Spinal cord (tissue), 10 donors: ENCODE measurements around the gene ODAD4. TPM values are rescaled to one million over a fixed set of nuclear protein-coding genes. Genes with fewer than 3 reads are reported as not detected.
A peak's percentile ranks its signal among the peaks of the same experiment; 100 is the strongest.

Source experiments
- DNase-seq, 6 donors: peaks; one replicate each; pipeline versions ENCODE4 v3.0.0 to v3.0.0-alpha.2; 2013 to 2015; ENCODE audit warnings: low spot score in 6 of 6, low read depth in 4 of 6
- H3K27ac ChIP-seq: one replicate; pipeline ENCODE4 v1.5.1; 2013; ENCODE audit warnings: low read depth, low read length, control low read depth
- H3K27me3 ChIP-seq: one replicate; pipeline ENCODE4 v1.6.1; 2013; ENCODE audit warnings: low read length; ENCODE audit not compliant: control insufficient read depth, insufficient read depth
- H3K36me3 ChIP-seq: one replicate; pipeline ENCODE4 v1.6.1; 2013; ENCODE audit warnings: low read length; ENCODE audit not compliant: control insufficient read depth, insufficient read depth
- H3K4me1 ChIP-seq: one replicate; pipeline ENCODE4 v1.6.1; 2013; ENCODE audit warnings: low read length; ENCODE audit not compliant: control insufficient read depth, insufficient read depth
- H3K4me3 ChIP-seq: one replicate; pipeline ENCODE4 v1.5.1; 2013; ENCODE audit warnings: low read depth, low read length, control low read depth
- H3K9me3 ChIP-seq: one replicate; pipeline ENCODE4 v1.6.1; 2013; ENCODE audit warnings: low read length; ENCODE audit not compliant: control insufficient read depth, insufficient read depth
- WGBS: methylation state at CpG from one replicate; pipeline ENCODE4 v1.1.5; 2013; ENCODE audit warnings: missing lambda C conversion rate; ENCODE audit not compliant: insufficient coverage; 5-methylcytosine and 5-hydroxymethylcytosine counted together
- polyA plus RNA-seq, 2 donors: library from polyadenylated mRNA; unstranded; fragments of 120-200 nt; gene quantifications; one replicate each; pipeline ENCODE4 v1.2.1, GENCODE V29; 2013; ENCODE audit not compliant: insufficient read length in 2 of 2
- total RNA-seq, 2 donors: library from RNA; depleted of rRNA in 1 of 2; stranded (reverse); fragments of 120-200 nt in 1 of 2; fragments of >200 nt in 1 of 2; gene quantifications; one replicate each; pipeline versions ENCODE4 v1.2.3 to v1.2.4, GENCODE V29; 2013 to 2014
- donor health status: healthy.

ODAD4 gene
- total and polyA plus RNA-seq, 4 donors = 2.0 to 8.7 (median 7.0) TPM

DNA sequence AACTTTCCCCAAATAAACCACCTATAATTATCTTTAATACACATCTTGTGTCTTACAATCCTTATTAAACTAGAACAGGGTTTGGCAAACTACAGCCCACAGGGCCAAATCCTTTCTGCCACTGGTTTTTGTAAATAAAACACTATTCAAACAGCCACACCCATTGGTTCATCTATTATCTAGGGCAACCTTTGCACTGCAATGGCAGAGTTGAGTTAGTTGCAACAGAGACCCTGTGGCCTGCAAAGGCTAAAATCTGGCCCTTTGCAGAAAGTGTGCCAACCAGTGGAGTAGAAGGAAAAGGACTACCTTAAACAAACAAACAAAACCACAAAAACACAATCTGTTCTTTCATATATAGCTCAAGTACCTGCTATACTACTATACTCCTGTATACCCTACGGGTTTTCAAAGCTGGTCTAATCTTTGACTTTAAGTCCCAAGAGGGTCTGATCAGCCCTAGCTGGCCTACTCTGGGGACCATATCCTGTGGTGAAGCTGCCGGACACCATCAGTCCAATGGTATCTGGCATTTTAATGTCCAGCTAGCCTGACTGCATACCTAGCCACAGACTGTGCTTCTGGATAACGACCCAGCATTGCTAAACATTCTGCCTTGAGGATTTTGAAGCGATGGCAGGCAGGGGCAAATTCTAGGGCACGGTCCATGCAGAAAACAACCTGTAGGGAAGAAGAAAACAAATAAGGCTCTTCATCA, 59.4 kb downstream of the ODAD4 start:
- WGBS = 93% methylated on average over 5 of the region's 5 CpGs
- DNase-seq = no peak
- Histone ChIP-seq H3K27me3 (no peaks in the 10 kb centered on the region), H3K4me1 (peaks cover 4% of the 10 kb centered on the region), H3K9me3 (no peaks in the 10 kb centered on the region), H3K27ac (no peak overlapping the region), H3K4me3 (no peak overlapping the region), H3K36me3 (peaks cover 57% of the 10 kb centered on the region)

DNA sequence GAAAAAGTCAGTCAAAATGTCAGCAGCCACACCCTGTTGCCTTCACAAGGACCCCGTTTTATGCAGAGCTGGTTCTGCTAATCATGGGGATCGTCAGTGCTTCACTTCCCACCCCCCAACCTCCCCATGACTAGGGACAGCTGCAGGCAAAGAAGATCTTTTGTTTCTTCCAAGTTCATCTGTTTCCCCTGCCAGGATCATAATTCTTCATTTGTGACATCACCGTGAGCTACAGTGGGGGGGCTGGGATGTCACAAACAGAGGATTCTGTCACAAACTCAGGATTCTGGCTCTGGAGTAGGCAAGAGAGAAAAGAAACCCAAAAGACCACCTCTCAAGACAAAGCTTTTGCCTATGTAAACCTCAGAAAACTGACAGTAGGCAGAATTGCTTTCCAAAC, 62.2 kb downstream of the ODAD4 start:
- no peaks in the 10 kb centered on the region for H3K9me3 ChIP-seq
- H3K27me3 ChIP-seq = no peaks in the 10 kb centered on the region
- H3K27ac ChIP-seq = peak overlapping the region; percentile 61
- peak in 2 of 6 donors; percentile 51 to 77 for DNase-seq
- no peak overlapping the region for H3K4me3 ChIP-seq
- peaks cover 4% of the 10 kb centered on the region for H3K4me1 ChIP-seq
- H3K36me3 ChIP-seq = peaks cover 69% of the 10 kb centered on the region
- WGBS = 29% methylated on average over 2 of the region's 3 CpGs

DNA sequence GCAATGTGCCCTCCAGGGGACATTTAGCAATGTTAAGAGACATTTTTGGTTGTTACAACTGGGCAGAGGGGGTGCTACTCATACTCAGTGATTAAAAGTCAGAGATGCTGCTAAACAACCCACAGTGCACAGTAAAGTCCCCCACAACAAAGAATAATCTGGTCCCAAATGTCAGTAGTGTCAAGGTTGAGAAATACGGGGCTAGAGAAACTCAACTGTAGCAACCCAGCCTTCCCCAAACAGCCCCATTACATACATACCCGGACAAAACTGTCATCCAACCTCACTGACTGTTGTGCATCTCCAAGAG, 66.4 kb downstream of the ODAD4 start:
- no peak overlapping the region for H3K27ac ChIP-seq
- WGBS = 100% methylated on average over 2 of the region's 2 CpGs
- no peaks in the 10 kb centered on the region for H3K9me3 ChIP-seq
- no peaks in the 10 kb centered on the region for H3K27me3 ChIP-seq
- H3K36me3 ChIP-seq = peaks cover 66% of the 10 kb centered on the region
- DNase-seq = no peak
- H3K4me3 ChIP-seq = no peak overlapping the region
- H3K4me1 ChIP-seq = peaks cover under 1% of the 10 kb centered on the region

DNA sequence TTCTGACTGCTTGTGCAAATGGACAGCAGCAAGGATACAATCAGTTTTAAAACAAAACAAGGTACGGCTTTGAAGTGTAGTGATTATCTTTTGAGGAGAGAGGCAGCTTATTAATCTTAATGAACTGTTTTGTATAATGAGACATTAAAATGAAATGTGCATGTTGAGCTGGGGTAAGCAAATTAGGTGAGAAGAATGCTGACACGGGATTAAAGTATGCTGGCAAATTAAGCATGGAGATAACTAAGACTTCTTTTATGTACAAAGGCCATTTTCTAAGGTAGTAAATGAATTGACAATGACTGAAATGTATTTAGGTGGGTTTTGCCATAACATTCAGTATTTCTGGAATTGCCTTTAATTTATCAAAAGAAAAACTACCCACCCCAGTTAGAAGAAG, 68.1 kb downstream of the ODAD4 start:
- Histone ChIP-seq H3K4me3 (no peak overlapping the region), H3K36me3 (peaks cover 51% of the 10 kb centered on the region), H3K27ac (no peak overlapping the region), H3K4me1 (no peaks in the 10 kb centered on the region), H3K27me3 (no peaks in the 10 kb centered on the region), H3K9me3 (no peaks in the 10 kb centered on the region)
- no peak for DNase-seq
- 0% methylated on average over 1 of the region's 2 CpGs for WGBS

GRCh38 chr17:42000413-42001133, 70.2 kb downstream of the ODAD4 start:
- Histone ChIP-seq H3K27me3 (no peaks in the 10 kb centered on the region), H3K27ac (peak overlapping the region; percentile 4), H3K36me3 (peaks cover 39% of the 10 kb centered on the region), H3K4me3 (no peak overlapping the region), H3K4me1 (peaks cover 5% of the 10 kb centered on the region), H3K9me3 (no peaks in the 10 kb centered on the region)
- peak in 1 of 6 donors; percentile 12 for DNase-seq
- 60% methylated on average over 1 of the region's 3 CpGs for WGBS

DNA sequence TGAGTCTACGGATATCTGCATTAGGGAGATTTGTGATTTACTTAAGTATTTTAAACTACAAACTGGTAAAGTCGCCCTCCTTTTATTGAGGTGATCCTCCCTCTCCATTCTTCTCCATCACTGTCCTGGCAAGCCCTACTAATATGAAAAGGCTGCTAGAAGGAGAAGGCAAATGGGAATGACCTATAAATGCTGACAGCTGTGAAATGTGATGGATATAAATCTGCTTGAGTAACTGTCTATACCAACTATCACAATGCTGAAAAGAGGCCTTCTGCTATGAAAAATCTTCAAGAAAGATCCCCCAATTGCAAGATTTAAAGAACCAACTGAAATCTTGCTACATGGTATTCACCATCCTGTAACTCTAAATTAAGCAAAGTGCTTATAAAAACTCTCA, 71.3 kb downstream of the ODAD4 start:
- WGBS = no CpG with 5 or more reads among the region's 2 CpGs
- H3K27ac ChIP-seq = peak overlapping the region; percentile 79
- no peak for DNase-seq
- H3K4me3 ChIP-seq = no peak overlapping the region
- no peaks in the 10 kb centered on the region for H3K27me3 ChIP-seq
- H3K36me3 ChIP-seq = peaks cover 28% of the 10 kb centered on the region
- H3K9me3 ChIP-seq = no peaks in the 10 kb centered on the region
- peaks cover 11% of the 10 kb centered on the region for H3K4me1 ChIP-seq

DNA sequence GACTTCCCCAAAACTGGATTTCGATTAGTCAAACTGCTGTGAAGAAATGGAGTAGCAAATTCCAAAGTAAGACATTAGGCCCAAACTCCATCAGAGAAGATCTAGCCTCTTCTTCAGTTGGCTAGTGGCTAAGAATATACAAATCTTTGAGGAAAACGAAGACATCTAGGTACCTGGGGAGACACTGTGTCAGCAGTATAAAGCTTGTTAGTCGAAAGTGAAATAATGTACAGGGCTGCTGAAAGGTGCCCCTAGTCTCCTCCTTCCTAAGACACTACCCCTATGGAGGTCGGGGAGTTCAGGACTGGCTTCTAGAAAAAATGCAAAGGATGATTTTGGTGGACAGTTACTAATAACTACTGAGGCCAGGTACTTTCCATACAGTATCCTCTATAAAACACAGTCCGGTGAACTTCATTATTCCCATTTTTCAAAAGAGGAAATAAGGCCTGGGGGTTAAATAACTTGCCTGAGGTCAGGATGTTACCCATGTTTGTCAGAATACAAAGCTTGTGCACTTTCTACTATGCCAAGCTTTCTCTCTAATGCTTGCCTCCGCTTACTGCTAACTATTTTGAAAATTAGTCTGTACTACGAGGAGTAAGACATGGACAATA, 71.9 kb downstream of the ODAD4 start:
- peaks cover 23% of the 10 kb centered on the region for H3K36me3 ChIP-seq
- H3K9me3 ChIP-seq = no peaks in the 10 kb centered on the region
- no peak overlapping the region for H3K4me3 ChIP-seq
- DNase-seq = no peak
- peak overlapping the region; percentile 79 for H3K27ac ChIP-seq
- no CpG with 5 or more reads among the region's 7 CpGs for WGBS
- H3K4me1 ChIP-seq = peaks cover 11% of the 10 kb centered on the region
- no peaks in the 10 kb centered on the region for H3K27me3 ChIP-seq

DNA sequence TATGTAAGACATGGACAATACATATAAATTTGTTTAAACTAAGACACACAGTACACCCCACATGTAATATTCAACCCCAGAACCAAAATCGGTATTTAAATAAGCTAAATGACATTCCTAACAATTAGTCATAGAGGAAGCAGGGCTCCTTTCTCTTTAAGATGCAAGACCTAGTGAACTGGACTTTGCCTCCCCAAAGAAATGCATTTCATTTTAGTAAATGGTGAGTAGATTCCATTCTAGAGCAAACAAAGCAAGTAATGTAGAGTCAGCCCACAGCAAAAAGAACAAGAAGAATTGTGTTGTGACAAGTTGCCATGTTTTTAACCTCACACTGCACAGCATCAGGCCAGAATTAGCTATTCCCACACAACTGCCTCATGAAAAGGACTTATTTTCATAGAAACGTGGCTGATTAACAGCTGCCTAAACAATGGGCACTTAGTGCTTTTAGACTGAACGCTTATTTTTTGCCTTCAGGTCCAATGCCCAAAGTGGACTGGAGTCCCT, 72.4 kb downstream of the ODAD4 start:
- WGBS = 48% methylated on average over 2 of the region's 3 CpGs

GRCh38 chr17:42005166-42005565, 74.7 kb downstream of the ODAD4 start:
- WGBS = no CpG with 5 or more reads among the region's 1 CpG
- Histone ChIP-seq H3K4me1 (peaks cover 14% of the 10 kb centered on the region), H3K9me3 (no peaks in the 10 kb centered on the region), H3K4me3 (no peak overlapping the region), H3K27me3 (no peaks in the 10 kb centered on the region), H3K27ac (peak overlapping the region; percentile 64), H3K36me3 (peaks cover 5% of the 10 kb centered on the region)
- peak in 1 of 6 donors; percentile 22 for DNase-seq

More for the DNA sequence above, 72.4 kb downstream of the ODAD4 start:
- peak overlapping the region; percentile 79 for H3K27ac ChIP-seq
- H3K9me3 ChIP-seq = no peaks in the 10 kb centered on the region
- H3K27me3 ChIP-seq = no peaks in the 10 kb centered on the region
- H3K4me1 ChIP-seq = peaks cover 11% of the 10 kb centered on the region
- H3K4me3 ChIP-seq = no peak overlapping the region
- peaks cover 17% of the 10 kb centered on the region for H3K36me3 ChIP-seq
- DNase-seq = peak in 1 of 6 donors; percentile 31
